Measurements from ENCODE around the gene OR1J4.
"Not testable (repeated sequence)": the region's sequence is repeated elsewhere in the genome, so short reads cannot be mapped to it uniquely, and the experiment has no call there.

OR1J4 gene

GRCh38 chr9:122518841-122519240, at the start of gene OR1J4:
TSS of gene OR1J4 (plus strand) at chr9:122519141. CDS start at chr9:122519141, 0 bp downstream.
- DNase-seq = no peak

GRCh38 chr9:122474561-122474960, 44.4 kb upstream of the OR1J4 start:
- DNase-seq = no peak

- DNase-seq = no peak
Measured at GRCh38 chr9:122475717-122476116, 43.2 kb upstream of the OR1J4 start.

GRCh38 chr9:122477346-122477745, 41.6 kb upstream of the OR1J4 start:
- DNase-seq = no peak

- no peak for DNase-seq
Measured at GRCh38 chr9:122477826-122478225, 41.1 kb upstream of the OR1J4 start, which contains the start of gene OR1J1. TSS of gene OR1J1 (minus strand) at chr9:122477926. CDS start at chr9:122477926, 0 bp downstream.

- no peak for DNase-seq
Measured at GRCh38 chr9:122479062-122479461, 39.9 kb upstream of the OR1J4 start.

GRCh38 chr9:122498883-122499288, 20.1 kb upstream of the OR1J4 start:
- no peak for DNase-seq

- no peak for DNase-seq
Measured at GRCh38 chr9:122506964-122507363, 12.0 kb upstream of the OR1J4 start.

- no peak for DNase-seq
Measured at GRCh38 chr9:122510502-122510901, 8.4 kb upstream of the OR1J4 start, which contains the start of gene OR1J2. TSS of gene OR1J2 (plus strand) at chr9:122510802. CDS start at chr9:122510802, 0 bp downstream.

- DNase-seq = no peak
Measured at GRCh38 chr9:122518226-122518625, 715 bp upstream of the OR1J4 start.

GRCh38 chr9:122519376-122519775, 435 bp downstream of the OR1J4 start:
- DNase-seq = no peak

GRCh38 chr9:122526602-122527001, 7.7 kb downstream of the OR1J4 start:
- no peak for DNase-seq

- no peak for DNase-seq
Measured at GRCh38 chr9:122527193-122527592, 8.3 kb downstream of the OR1J4 start, which contains the start of gene OR1N1. TSS of gene OR1N1 (minus strand) at chr9:122527293. CDS start at chr9:122527293, 0 bp downstream.

GRCh38 chr9:122531157-122531556, 12.2 kb downstream of the OR1J4 start:
- not testable (repeated sequence) for DNase-seq

GRCh38 chr9:122536134-122536533, 17.2 kb downstream of the OR1J4 start:
- DNase-seq = no peak

GRCh38 chr9:122537066-122537465, 18.1 kb downstream of the OR1J4 start:
- DNase-seq = not testable (repeated sequence)

- no peak for DNase-seq
Measured at GRCh38 chr9:122538757-122539156, 19.8 kb downstream of the OR1J4 start.

GRCh38 chr9:122546196-122546595, 27.3 kb downstream of the OR1J4 start:
- no peak for DNase-seq

- DNase-seq = no peak
Measured at GRCh38 chr9:122551371-122551770, 32.4 kb downstream of the OR1J4 start.

- no peak for DNase-seq
Measured at GRCh38 chr9:122552812-122553211, 33.9 kb downstream of the OR1J4 start, which contains the start of gene OR1N2. TSS of gene OR1N2 (plus strand) at chr9:122553112. CDS start at chr9:122553212, 100 bp downstream.

- no peak for DNase-seq
Measured at GRCh38 chr9:122561446-122561845, 42.5 kb downstream of the OR1J4 start.

GRCh38 chr9:122562134-122562760, 43.3 kb downstream of the OR1J4 start:
- DNase-seq = no peak

GRCh38 chr9:122567901-122568300, 49.0 kb downstream of the OR1J4 start:
- DNase-seq = no peak

Measured in activated effector memory CD4-positive, alpha-beta T cell treated with Interleukin-2 at 50 U/mL for 16 hours (primary cell).